SK-N-SH (cell line): ENCODE results near the gene HOXC10. TPM values are rescaled to one million over a fixed set of nuclear protein-coding genes. Genes with fewer than 3 reads are reported as not detected.

ENCODE experiments used
- CTCF ChIA-PET: fragments of 300-600, 350-600 bp; formaldehyde crosslinking; extraction: SDS; loops from one replicate; lab custom pipeline; 2021; lab: Yijun Ruan, JAX
- POLR2A ChIA-PET: fragments of 350-600 bp; sonication (Branson Sonifier 250); formaldehyde crosslinking; extraction: SDS; loops from one replicate; lab custom pipeline; 2020; ENCODE audit warnings: antibody characterized with exemption, inconsistent platforms; lab: Yijun Ruan, JAX
- DNase-seq: peaks from one replicate; pipeline ENCODE4 v3.0.0; 2012
- H2AFZ ChIP-seq: fragments of 200-600 bp; sonication (generic); 2 replicates; pipeline ENCODE4 v1.8.1; 2016; ENCODE audit warnings: antibody characterized with exemption, mild to moderate bottlenecking, low read depth
- H3F3A ChIP-seq: fragments of 200-600 bp; sonication (generic); replicated peaks from 2 replicates; pipeline ENCODE3; 2016; ENCODE audit warnings: antibody characterized with exemption, mild to moderate bottlenecking; ENCODE audit not compliant: insufficient read depth
- H3K27ac ChIP-seq, 2 experiments: fragments of 200-500 bp in 1 of 2; fragments of 200-600 bp in 1 of 2; sonication (Bioruptor generic) in 1 of 2; sonication (generic), shearing (Covaris generic) in 1 of 2; 2 replicates each; pipeline versions ENCODE4 v1.5.1 to v1.6.1; 2014 to 2016; ENCODE audit warnings: low read depth in 2 of 2, inconsistent platforms in 1 of 2, low read length in 1 of 2, mild to moderate bottlenecking in 1 of 2, mixed read lengths in 1 of 2
- H3K27me3 ChIP-seq: fragments of 200-600 bp; sonication (generic), shearing (Covaris generic); 2 replicates; pipeline ENCODE4 v1.6.1; 2016; ENCODE audit warnings: mixed run types; ENCODE audit not compliant: insufficient read depth
- H3K36me3 ChIP-seq, 2 experiments: fragments of 200-500 bp in 1 of 2; fragments of 200-600 bp in 1 of 2; sonication (Bioruptor generic) in 1 of 2; sonication (generic) in 1 of 2; replicated peaks in 1 of 2; 2 replicates each; pipeline versions ENCODE3 to v1.5.1; 2014 to 2016; ENCODE audit warnings: low read length in 1 of 2, mild to moderate bottlenecking in 1 of 2; ENCODE audit not compliant: insufficient read depth in 2 of 2, control insufficient read depth in 1 of 2
- H3K4me1 ChIP-seq, 2 experiments: fragments of 200-500 bp in 1 of 2; fragments of 200-600 bp in 1 of 2; sonication (Bioruptor generic) in 1 of 2; sonication (generic), shearing (Covaris generic) in 1 of 2; 2 replicates each; pipeline versions ENCODE4 v1.5.1 to v1.6.1; 2014 to 2016; ENCODE audit warnings: low read depth in 1 of 2, low read length in 1 of 2, mixed run types in 1 of 2; ENCODE audit not compliant: insufficient read depth in 2 of 2, control insufficient read depth in 1 of 2
- H3K4me2 ChIP-seq: fragments of 200-600 bp; sonication (generic), shearing (Covaris generic); 2 replicates; pipeline ENCODE4 v1.6.1; 2017; ENCODE audit warnings: mixed run types
- H3K4me3 ChIP-seq, 2 experiments: fragments of 200-500 bp in 1 of 2; fragments of 200-600 bp in 1 of 2; sonication (Bioruptor generic) in 1 of 2; sonication (generic), shearing (Covaris generic) in 1 of 2; 2 replicates each; pipeline versions ENCODE4 v1.5.1 to v1.8.1; 2014 to 2016; ENCODE audit warnings: low read depth in 2 of 2, inconsistent platforms in 1 of 2, low read length in 1 of 2, mild to moderate bottlenecking in 1 of 2, mixed read lengths in 1 of 2, moderate library complexity in 1 of 2
- H3K79me2 ChIP-seq: fragments of 200-600 bp; sonication (generic); 2 replicates; pipeline ENCODE4 v1.8.1; 2017; ENCODE audit warnings: mild to moderate bottlenecking; ENCODE audit not compliant: insufficient read depth
- H3K9ac ChIP-seq: fragments of 200-600 bp; sonication (generic); 2 replicates; pipeline ENCODE4 v1.6.1; 2017; ENCODE audit warnings: mixed run types
- H3K9me2 ChIP-seq: fragments of 200-600 bp; sonication (generic); 2 replicates; pipeline ENCODE4 v1.6.1; 2017; ENCODE audit warnings: mixed run types
- H3K9me3 ChIP-seq: fragments of 200-600 bp; sonication (generic); 2 replicates; pipeline ENCODE4 v1.6.1; 2017; ENCODE audit warnings: mixed run types, mild to moderate bottlenecking, moderate library complexity
- H4K20me1 ChIP-seq: fragments of 200-600 bp; sonication (generic); 2 replicates; pipeline ENCODE4 v1.6.1; 2017; ENCODE audit warnings: mild to moderate bottlenecking, mixed run types; ENCODE audit not compliant: insufficient read depth
- FOXM1 ChIP-seq: IDR thresholded peaks from 2 replicates; pipeline ENCODE4 v1.4.0; 2012; ENCODE audit warnings: low read depth, mild to moderate bottlenecking
- GABPA ChIP-seq: IDR thresholded peaks from 2 replicates; pipeline ENCODE4 v1.4.0; 2012; ENCODE audit warnings: low read depth, mild to moderate bottlenecking
- GATA2 ChIP-seq: sonication (generic); formaldehyde crosslinking; IDR thresholded peaks from 2 replicates; pipeline ENCODE4 v1.5.0; 2020; ENCODE audit warnings: mild to moderate bottlenecking, missing genetic modification reagents
- MEF2A ChIP-seq: IDR thresholded peaks from 2 replicates; pipeline ENCODE4 v1.4.0; 2012; ENCODE audit warnings: low read depth, borderline replicate concordance
- MXI1 ChIP-seq: IDR thresholded peaks from 2 replicates; pipeline ENCODE4 v1.6.1; 2012; ENCODE audit warnings: mild to moderate bottlenecking, low read depth, low read length, improper control_type of control experiment
- NRF1 ChIP-seq: IDR thresholded peaks from 2 replicates; pipeline ENCODE4 v1.6.1; 2012; ENCODE audit warnings: low read depth, mild to moderate bottlenecking, low read length
- RCOR1 ChIP-seq: fragments of 150-350 bp; IDR thresholded peaks from 2 replicates; pipeline ENCODE4 v1.6.1; 2017; ENCODE audit warnings: antibody characterized with exemption, low read length
- SIN3A ChIP-seq: IDR thresholded peaks from 2 replicates; pipeline ENCODE4 v1.6.1; 2012; ENCODE audit warnings: low read depth, mild to moderate bottlenecking, low read length, moderate library complexity, borderline replicate concordance
- TAF1 ChIP-seq: IDR thresholded peaks from 2 replicates; pipeline ENCODE4 v1.6.1; 2012; ENCODE audit warnings: low read depth, mild to moderate bottlenecking, low read length, moderate library complexity, borderline replicate concordance
- TCF12 ChIP-seq: IDR thresholded peaks from 2 replicates; pipeline ENCODE4 v1.4.0; 2012
- TEAD4 ChIP-seq: IDR thresholded peaks from 2 replicates; pipeline ENCODE4 v1.4.0; 2012; ENCODE audit warnings: mild to moderate bottlenecking, borderline replicate concordance; ENCODE audit not compliant: insufficient read depth
- WGBS: methylation state at CpG from one replicate; pipeline ENCODE4 v1.1.6; 2017; ENCODE audit warnings: low lambda C conversion rate; 5-methylcytosine and 5-hydroxymethylcytosine counted together
- polyA plus RNA-seq, 3 experiments: library from polyadenylated mRNA; depleted of rRNA; stranded (reverse); fragments of >200 nt; gene quantifications; 2 replicates each; pipeline ENCODE4 v1.2.3, GENCODE V29; 2012
- TF ChIP-seq, protein P1 (sequence below): IDR thresholded peaks from 2 replicates; pipeline ENCODE4; 2012
- TF ChIP-seq, protein P2 (sequence below): IDR thresholded peaks from 2 replicates; pipeline ENCODE4 v1.4.0; 2012; ENCODE audit warnings: low read depth, borderline replicate concordance
- TF ChIP-seq, protein P3 (sequence below): IDR thresholded peaks from 2 replicates; pipeline ENCODE4 v1.4.0; 2012; ENCODE audit warnings: low read depth, borderline replicate concordance
- TF ChIP-seq, protein P4 (sequence below): fragments of 200-600 bp; sonication (generic); IDR thresholded peaks from 2 replicates; pipeline ENCODE4 v1.6.1; 2017; ENCODE audit warnings: antibody characterized with exemption, mild to moderate bottlenecking, moderate library complexity
- TF ChIP-seq, protein P5 (sequence below): IDR thresholded peaks from 2 replicates; pipeline ENCODE4 v1.4.0; 2012; ENCODE audit warnings: low read depth

HOXC10 gene
- polyA plus RNA-seq, 1 of the 3 experiments (the other 2 are of a cell fraction) = 0.03 TPM

DNA sequence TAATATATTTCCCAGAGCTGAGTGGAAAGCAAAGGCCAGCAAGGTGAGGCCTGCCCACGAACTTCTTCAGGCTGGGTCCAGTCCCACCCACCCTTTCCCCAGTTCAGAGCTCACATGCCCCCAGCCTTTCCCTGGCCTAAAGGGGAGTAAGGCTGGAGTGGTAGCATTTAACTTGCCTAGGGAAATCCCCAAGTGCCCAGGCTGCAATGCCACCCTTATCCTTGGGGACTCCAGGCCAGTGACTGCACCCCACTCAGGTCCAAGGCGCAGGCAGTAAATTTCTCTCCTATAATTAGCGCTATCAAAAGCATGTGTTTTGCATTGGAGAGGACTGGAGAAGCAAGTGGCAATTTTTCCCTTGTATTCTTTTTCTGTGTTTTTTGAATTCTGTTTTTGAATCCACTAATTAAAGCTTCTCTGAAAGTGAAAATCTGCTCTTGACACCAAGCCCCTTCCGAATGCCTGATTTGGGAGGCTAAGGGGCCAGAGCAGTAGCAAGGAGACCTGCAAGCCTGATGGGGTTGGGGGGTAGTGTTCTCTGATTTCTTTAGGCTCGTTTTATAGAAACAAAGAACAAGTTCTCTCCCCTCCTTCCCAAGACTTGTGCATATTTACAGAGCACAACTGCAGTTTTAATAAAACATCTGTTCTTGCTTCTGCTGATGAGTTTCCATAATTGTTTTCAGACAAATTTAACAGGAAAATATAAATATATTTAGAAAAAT lies 39.8 kb downstream of the HOXC10 start:
- DNase-seq = no peak
- ChIA-PET CTCF (interaction anchor here (0.7 to 23.2 kb wide), 12 partner anchors 8 to 313 kb away, joined by 3 to 548 read pairs (median 7); partner anchors contain the start of genes HOXC10, HOXC5, HOXC8 and HOXC9), POLR2A (no interaction called here)
- no peaks in the 10 kb centered on the region for H3K27me3 ChIP-seq
- no peak overlapping the region for H3K9ac ChIP-seq
- H3F3A ChIP-seq = peaks cover 3% of the 10 kb centered on the region
- no peak overlapping the region for H3K4me3 ChIP-seq
- no peaks in the 10 kb centered on the region for H3K36me3 ChIP-seq
- no peak overlapping the region for H2AFZ ChIP-seq
- no peak overlapping the region for H3K4me2 ChIP-seq
- H3K4me1 ChIP-seq = peaks cover 7 to 40% of the 10 kb centered on the region in 2 experiments; a peak in 2 of 4 replicates
- H3K9me3 ChIP-seq = no peaks in the 10 kb centered on the region
- H3K9me2 ChIP-seq = no peaks in the 10 kb centered on the region
- no peaks in the 10 kb centered on the region for H3K79me2 ChIP-seq
- H4K20me1 ChIP-seq = no peaks in the 10 kb centered on the region
- H3K27ac ChIP-seq = no peak overlapping the region; a peak in 1 of 4 replicates
- TF ChIP-seq NRF1 (no peak), GATA2 (no peak), RCOR1 (no peak), MXI1 (no peak), TCF12 (no peak), GABPA (no peak), TAF1 (no peak), TEAD4 (no peak), FOXM1 (no peak), MEF2A (no peak), SIN3A (no peak)
- TF ChIP-seq, protein P1, sequence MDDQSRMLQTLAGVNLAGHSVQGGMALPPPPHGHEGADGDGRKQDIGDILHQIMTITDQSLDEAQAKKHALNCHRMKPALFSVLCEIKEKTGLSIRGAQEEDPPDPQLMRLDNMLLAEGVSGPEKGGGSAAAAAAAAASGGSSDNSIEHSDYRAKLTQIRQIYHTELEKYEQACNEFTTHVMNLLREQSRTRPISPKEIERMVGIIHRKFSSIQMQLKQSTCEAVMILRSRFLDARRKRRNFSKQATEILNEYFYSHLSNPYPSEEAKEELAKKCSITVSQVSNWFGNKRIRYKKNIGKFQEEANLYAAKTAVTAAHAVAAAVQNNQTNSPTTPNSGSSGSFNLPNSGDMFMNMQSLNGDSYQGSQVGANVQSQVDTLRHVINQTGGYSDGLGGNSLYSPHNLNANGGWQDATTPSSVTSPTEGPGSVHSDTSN = no peak
- TF ChIP-seq, protein P2, sequence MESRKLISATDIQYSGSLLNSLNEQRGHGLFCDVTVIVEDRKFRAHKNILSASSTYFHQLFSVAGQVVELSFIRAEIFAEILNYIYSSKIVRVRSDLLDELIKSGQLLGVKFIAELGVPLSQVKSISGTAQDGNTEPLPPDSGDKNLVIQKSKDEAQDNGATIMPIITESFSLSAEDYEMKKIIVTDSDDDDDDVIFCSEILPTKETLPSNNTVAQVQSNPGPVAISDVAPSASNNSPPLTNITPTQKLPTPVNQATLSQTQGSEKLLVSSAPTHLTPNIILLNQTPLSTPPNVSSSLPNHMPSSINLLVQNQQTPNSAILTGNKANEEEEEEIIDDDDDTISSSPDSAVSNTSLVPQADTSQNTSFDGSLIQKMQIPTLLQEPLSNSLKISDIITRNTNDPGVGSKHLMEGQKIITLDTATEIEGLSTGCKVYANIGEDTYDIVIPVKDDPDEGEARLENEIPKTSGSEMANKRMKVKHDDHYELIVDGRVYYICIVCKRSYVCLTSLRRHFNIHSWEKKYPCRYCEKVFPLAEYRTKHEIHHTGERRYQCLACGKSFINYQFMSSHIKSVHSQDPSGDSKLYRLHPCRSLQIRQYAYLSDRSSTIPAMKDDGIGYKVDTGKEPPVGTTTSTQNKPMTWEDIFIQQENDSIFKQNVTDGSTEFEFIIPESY = no peak
- TF ChIP-seq, protein P3, sequence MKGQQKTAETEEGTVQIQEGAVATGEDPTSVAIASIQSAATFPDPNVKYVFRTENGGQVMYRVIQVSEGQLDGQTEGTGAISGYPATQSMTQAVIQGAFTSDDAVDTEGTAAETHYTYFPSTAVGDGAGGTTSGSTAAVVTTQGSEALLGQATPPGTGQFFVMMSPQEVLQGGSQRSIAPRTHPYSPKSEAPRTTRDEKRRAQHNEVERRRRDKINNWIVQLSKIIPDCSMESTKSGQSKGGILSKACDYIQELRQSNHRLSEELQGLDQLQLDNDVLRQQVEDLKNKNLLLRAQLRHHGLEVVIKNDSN = no peak
- TF ChIP-seq, protein P4, sequence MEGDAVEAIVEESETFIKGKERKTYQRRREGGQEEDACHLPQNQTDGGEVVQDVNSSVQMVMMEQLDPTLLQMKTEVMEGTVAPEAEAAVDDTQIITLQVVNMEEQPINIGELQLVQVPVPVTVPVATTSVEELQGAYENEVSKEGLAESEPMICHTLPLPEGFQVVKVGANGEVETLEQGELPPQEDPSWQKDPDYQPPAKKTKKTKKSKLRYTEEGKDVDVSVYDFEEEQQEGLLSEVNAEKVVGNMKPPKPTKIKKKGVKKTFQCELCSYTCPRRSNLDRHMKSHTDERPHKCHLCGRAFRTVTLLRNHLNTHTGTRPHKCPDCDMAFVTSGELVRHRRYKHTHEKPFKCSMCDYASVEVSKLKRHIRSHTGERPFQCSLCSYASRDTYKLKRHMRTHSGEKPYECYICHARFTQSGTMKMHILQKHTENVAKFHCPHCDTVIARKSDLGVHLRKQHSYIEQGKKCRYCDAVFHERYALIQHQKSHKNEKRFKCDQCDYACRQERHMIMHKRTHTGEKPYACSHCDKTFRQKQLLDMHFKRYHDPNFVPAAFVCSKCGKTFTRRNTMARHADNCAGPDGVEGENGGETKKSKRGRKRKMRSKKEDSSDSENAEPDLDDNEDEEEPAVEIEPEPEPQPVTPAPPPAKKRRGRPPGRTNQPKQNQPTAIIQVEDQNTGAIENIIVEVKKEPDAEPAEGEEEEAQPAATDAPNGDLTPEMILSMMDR = no peak
- TF ChIP-seq, protein P5, sequence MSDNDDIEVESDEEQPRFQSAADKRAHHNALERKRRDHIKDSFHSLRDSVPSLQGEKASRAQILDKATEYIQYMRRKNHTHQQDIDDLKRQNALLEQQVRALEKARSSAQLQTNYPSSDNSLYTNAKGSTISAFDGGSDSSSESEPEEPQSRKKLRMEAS = no peak
- WGBS = 79% methylated on average over 5 of the region's 5 CpGs
